ENCODE results near the gene TARDBP. TPM values are rescaled to one million over a fixed set of nuclear protein-coding genes. Genes with fewer than 3 reads are reported as not detected.

The TARDBP gene
- polyA plus RNA-seq, 1 donor from 2014 or later = 129 TPM

DNA sequence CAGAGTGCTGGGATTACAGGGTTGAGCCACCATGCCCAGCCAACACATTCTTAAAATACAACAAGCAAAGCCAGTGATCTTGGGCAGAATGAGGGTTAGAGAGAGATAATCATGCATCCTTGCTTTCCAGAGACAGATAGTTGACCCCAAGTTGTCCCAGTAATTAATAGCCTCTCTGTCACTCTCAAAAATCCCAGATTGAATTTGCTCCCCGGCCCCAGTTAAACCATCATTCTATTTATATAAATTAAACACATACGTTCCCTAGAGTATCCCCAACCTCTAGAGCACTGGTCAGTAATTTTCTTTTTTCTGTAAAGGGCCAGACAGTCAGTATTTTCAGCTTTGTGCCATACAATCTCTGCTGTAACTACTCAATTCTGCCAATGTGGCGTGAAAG is 16.4 kb upstream of the TARDBP start:
- TF ChIP-seq TAF1 (IDR thresholded peaks at IDR 0.05; ENCODE audit: low read depth) (no peak), MXI1 (conservative IDR thresholded peaks at IDR 0.05; ENCODE audit: poor library complexity, severe bottlenecking) (no peak), POLR2AphosphoS5 (IDR thresholded peaks at IDR 0.05) (no peak), RAD21 (conservative IDR thresholded peaks at IDR 0.05) (no peak)
- TF ChIP-seq, protein P1, sequence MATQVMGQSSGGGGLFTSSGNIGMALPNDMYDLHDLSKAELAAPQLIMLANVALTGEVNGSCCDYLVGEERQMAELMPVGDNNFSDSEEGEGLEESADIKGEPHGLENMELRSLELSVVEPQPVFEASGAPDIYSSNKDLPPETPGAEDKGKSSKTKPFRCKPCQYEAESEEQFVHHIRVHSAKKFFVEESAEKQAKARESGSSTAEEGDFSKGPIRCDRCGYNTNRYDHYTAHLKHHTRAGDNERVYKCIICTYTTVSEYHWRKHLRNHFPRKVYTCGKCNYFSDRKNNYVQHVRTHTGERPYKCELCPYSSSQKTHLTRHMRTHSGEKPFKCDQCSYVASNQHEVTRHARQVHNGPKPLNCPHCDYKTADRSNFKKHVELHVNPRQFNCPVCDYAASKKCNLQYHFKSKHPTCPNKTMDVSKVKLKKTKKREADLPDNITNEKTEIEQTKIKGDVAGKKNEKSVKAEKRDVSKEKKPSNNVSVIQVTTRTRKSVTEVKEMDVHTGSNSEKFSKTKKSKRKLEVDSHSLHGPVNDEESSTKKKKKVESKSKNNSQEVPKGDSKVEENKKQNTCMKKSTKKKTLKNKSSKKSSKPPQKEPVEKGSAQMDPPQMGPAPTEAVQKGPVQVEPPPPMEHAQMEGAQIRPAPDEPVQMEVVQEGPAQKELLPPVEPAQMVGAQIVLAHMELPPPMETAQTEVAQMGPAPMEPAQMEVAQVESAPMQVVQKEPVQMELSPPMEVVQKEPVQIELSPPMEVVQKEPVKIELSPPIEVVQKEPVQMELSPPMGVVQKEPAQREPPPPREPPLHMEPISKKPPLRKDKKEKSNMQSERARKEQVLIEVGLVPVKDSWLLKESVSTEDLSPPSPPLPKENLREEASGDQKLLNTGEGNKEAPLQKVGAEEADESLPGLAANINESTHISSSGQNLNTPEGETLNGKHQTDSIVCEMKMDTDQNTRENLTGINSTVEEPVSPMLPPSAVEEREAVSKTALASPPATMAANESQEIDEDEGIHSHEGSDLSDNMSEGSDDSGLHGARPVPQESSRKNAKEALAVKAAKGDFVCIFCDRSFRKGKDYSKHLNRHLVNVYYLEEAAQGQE (IDR thresholded peaks at IDR 0.05; ENCODE audit: borderline replicate concordance) = no peak
- Histone ChIP-seq H3K9me2 (ENCODE audit: insufficient read depth, low read length) (no peaks in the 10 kb centered on the region), H3K36me3 (ENCODE audit: insufficient read depth, low read length) (no peaks in the 10 kb centered on the region), H3K4me3 (ENCODE audit: low read length) (no peak overlapping the region), H3K9ac (ENCODE audit: low read length) (no peak overlapping the region), H3K27ac (ENCODE audit: low read length) (no peak overlapping the region), H3K4me2 (ENCODE audit: low read length) (no peak overlapping the region), H3K9me3 (ENCODE audit: low read length) (no peaks in the 10 kb centered on the region), H3K27me3 (ENCODE audit: insufficient read depth, low read depth, low read length) (no peaks in the 10 kb centered on the region), H3K79me2 (replicated peaks; ENCODE audit: insufficient read depth, low read length) (no peaks in the 10 kb centered on the region), H3F3A (ENCODE audit: insufficient read depth, low read length, poor library complexity, severe bottlenecking) (no peaks in the 10 kb centered on the region), H4K20me1 (ENCODE audit: insufficient read depth) (no peaks in the 10 kb centered on the region), H2AFZ (ENCODE audit: low read depth, low read length) (no peak overlapping the region)

DNA sequence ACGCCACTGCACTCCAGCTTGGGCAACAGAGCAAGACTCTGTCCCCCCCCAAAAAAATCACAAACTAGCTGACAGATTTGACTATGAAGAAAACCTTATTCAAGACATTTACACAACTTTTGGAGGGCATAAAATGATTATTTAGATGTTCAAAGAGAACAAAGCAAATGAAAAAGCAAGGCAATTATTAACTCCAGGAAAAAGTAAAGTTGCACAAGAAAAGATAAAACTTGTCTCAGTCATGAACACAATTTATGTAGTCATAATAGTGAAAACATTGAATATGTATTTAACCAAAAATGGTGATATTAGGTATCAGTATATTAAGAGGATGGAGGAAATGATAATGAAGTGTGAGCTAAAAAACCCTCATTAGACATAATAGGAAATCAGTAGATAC is 11.9 kb upstream of the TARDBP start:
- H3K9ac ChIP-seq (ENCODE audit: low read length) = no peak overlapping the region
- TF ChIP-seq SMC3 (conservative IDR thresholded peaks at IDR 0.05; ENCODE audit: poor library complexity) = no peak
- no peak for TF ChIP-seq TAF1 (IDR thresholded peaks at IDR 0.05; ENCODE audit: low read depth)
- TF ChIP-seq POLR2AphosphoS5 (IDR thresholded peaks at IDR 0.05) = no peak
- no peak for TF ChIP-seq RAD21 (conservative IDR thresholded peaks at IDR 0.05)
- no peak for TF ChIP-seq EZH2 (IDR thresholded peaks at IDR 0.05; ENCODE audit: borderline replicate concordance, insufficient read depth, low read length, poor library complexity, severe bottlenecking)
- TF ChIP-seq EP300 (conservative IDR thresholded peaks at IDR 0.05; ENCODE audit: poor library complexity, severe bottlenecking) = no peak
- no peak for TF ChIP-seq MXI1 (conservative IDR thresholded peaks at IDR 0.05; ENCODE audit: poor library complexity, severe bottlenecking)
- TF ChIP-seq, protein P2, sequence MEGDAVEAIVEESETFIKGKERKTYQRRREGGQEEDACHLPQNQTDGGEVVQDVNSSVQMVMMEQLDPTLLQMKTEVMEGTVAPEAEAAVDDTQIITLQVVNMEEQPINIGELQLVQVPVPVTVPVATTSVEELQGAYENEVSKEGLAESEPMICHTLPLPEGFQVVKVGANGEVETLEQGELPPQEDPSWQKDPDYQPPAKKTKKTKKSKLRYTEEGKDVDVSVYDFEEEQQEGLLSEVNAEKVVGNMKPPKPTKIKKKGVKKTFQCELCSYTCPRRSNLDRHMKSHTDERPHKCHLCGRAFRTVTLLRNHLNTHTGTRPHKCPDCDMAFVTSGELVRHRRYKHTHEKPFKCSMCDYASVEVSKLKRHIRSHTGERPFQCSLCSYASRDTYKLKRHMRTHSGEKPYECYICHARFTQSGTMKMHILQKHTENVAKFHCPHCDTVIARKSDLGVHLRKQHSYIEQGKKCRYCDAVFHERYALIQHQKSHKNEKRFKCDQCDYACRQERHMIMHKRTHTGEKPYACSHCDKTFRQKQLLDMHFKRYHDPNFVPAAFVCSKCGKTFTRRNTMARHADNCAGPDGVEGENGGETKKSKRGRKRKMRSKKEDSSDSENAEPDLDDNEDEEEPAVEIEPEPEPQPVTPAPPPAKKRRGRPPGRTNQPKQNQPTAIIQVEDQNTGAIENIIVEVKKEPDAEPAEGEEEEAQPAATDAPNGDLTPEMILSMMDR (IDR thresholded peaks at IDR 0.05; ENCODE audit: poor library complexity, severe bottlenecking) = no peak
- TF ChIP-seq, protein P1 (IDR thresholded peaks at IDR 0.05; ENCODE audit: borderline replicate concordance) = no peak
- no peak overlapping the region for H2AFZ ChIP-seq (ENCODE audit: low read depth, low read length)
- H3K4me2 ChIP-seq (ENCODE audit: low read length) = no peak overlapping the region
- no peaks in the 10 kb centered on the region for H3F3A ChIP-seq (ENCODE audit: insufficient read depth, low read length, poor library complexity, severe bottlenecking)
- H3K27me3 ChIP-seq (ENCODE audit: insufficient read depth, low read depth, low read length) = no peaks in the 10 kb centered on the region
- H3K4me3 ChIP-seq (ENCODE audit: low read length) = no peak overlapping the region
- no peaks in the 10 kb centered on the region for H3K36me3 ChIP-seq (ENCODE audit: insufficient read depth, low read length)
- H4K20me1 ChIP-seq (ENCODE audit: insufficient read depth) = no peaks in the 10 kb centered on the region
- H3K9me3 ChIP-seq (ENCODE audit: low read length) = no peaks in the 10 kb centered on the region
- H3K27ac ChIP-seq (ENCODE audit: low read length) = no peak overlapping the region
- no peaks in the 10 kb centered on the region for H3K9me2 ChIP-seq (ENCODE audit: insufficient read depth, low read length)
- no peaks in the 10 kb centered on the region for H3K79me2 ChIP-seq (replicated peaks; ENCODE audit: insufficient read depth, low read length)

Measured in neural cell (in vitro differentiated cells).